Measurements from ENCODE around the gene HOXC6.

The HOXC6 gene

GRCh38 chr12:54002915-54003389, 25.3 kb upstream of the HOXC6 start:
- no peak for DNase-seq

- DNase-seq, result no peak
Measured at GRCh38 chr12:54003625-54004024, 24.6 kb upstream of the HOXC6 start.

GRCh38 chr12:54004063-54004840, 24.0 kb upstream of the HOXC6 start:
- DNase-seq, result no peak

GRCh38 chr12:54004841-54005530, 23.3 kb upstream of the HOXC6 start:
- no peak for DNase-seq

- DNase-seq, result no peak
Measured at GRCh38 chr12:54005531-54005852, 22.7 kb upstream of the HOXC6 start.

GRCh38 chr12:54005853-54006558, 22.2 kb upstream of the HOXC6 start:
- peak; percentile 61 to 97 for DNase-seq

- DNase-seq, result no peak
Measured at GRCh38 chr12:54006559-54007220, 21.6 kb upstream of the HOXC6 start.

GRCh38 chr12:54007538-54008259, 20.5 kb upstream of the HOXC6 start:
- no peak for DNase-seq

GRCh38 chr12:54008260-54008552, 20.0 kb upstream of the HOXC6 start:
- DNase-seq, result no peak

- peak; percentile 14 to 24 for DNase-seq
Measured at GRCh38 chr12:54009171-54010052, 18.8 kb upstream of the HOXC6 start.

- DNase-seq, result no peak
Measured at GRCh38 chr12:54010053-54010971, 17.9 kb upstream of the HOXC6 start.

- DNase-seq, result no peak
Measured at GRCh38 chr12:54010972-54011664, 17.1 kb upstream of the HOXC6 start.

- DNase-seq, result no peak
Measured at GRCh38 chr12:54011665-54012532, 16.3 kb upstream of the HOXC6 start.

GRCh38 chr12:54012631-54013409, 15.4 kb upstream of the HOXC6 start:
- DNase-seq, result no peak

GRCh38 chr12:54014377-54015017, 13.7 kb upstream of the HOXC6 start:
- no peak for DNase-seq

GRCh38 chr12:54015018-54015931, 13.0 kb upstream of the HOXC6 start:
- no peak for DNase-seq

All from inflammatory macrophage treated with lipopolysaccharide for 1 hour (primary cell).